Measurements from ENCODE around the gene ATP10D. TPM values are rescaled to one million over a fixed set of nuclear protein-coding genes. Genes with fewer than 3 reads are reported as not detected.

The ATP10D gene
- total RNA-seq, 1 experiment from 2014 or later: 3.8 TPM

DNA sequence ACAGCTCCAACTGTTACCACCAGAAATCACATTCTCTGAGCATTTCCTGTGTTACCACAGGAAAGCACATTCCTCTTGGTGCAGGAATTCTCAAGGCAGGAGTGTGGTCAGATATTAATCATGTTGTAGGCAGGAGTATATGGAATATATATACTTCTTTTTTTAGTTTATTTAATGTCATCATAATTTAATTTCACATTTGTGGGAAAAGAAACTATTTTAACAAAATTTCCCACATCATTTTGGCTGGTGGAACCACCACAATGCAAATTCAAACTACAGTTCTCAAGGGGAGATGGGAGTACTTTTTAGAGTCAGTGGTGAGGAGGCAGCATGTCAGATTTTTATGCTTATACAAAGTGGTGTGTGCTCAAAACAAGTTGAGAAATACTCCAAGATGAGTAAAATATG lies 139.0 kb downstream of the ATP10D start:
- H3K79me2 ChIP-seq (ENCODE audit: insufficient read depth, low read length): no peaks in the 10 kb centered on the region
- H2BK5ac ChIP-seq (ENCODE audit: insufficient read length, low read length): no peak overlapping the region
- Mint-ChIP-seq H3K36me3 (ENCODE audit: insufficient read depth in 1 of 3, low read depth in 3 of 3) (no peaks in the 10 kb centered on the region), H3K27me3 (ENCODE audit: low read depth) (no peaks in the 10 kb centered on the region), H3K4me1 (no peaks in the 10 kb centered on the region), H3K4me3 (no peak overlapping the region), H3K9me3 (peaks cover 0 to 4% of the 10 kb centered on the region in 2 experiments; a peak in 1 of 5 replicates), H3K27ac (no peak overlapping the region)
- H3K23me2 ChIP-seq (ENCODE audit: insufficient read length, low read depth, low read length, poor library complexity, severe bottlenecking): no peaks in the 10 kb centered on the region
- no peak overlapping the region for H2BK12ac ChIP-seq (ENCODE audit: insufficient read length, low read depth, low read length)
- no peak overlapping the region for H3K4me2 ChIP-seq (ENCODE audit: insufficient read depth, insufficient read length, low read length)
- no peak overlapping the region for H2AK5ac ChIP-seq (ENCODE audit: insufficient read length, low read length)
- no peak overlapping the region for H3K56ac ChIP-seq (ENCODE audit: insufficient read length, low read depth, low read length)
- H4K8ac ChIP-seq (replicated peaks; ENCODE audit: insufficient read length, low read depth, low read length): no peak overlapping the region
- H3K27ac ChIP-seq (ENCODE audit: insufficient read length, low read depth, low read length): no peak overlapping the region
- no peak overlapping the region for H4K5ac ChIP-seq (ENCODE audit: insufficient read length, low read depth, low read length)
- H3K23ac ChIP-seq (ENCODE audit: insufficient read length, low read depth, low read length): no peak overlapping the region
- TF ChIP-seq, protein P1, sequence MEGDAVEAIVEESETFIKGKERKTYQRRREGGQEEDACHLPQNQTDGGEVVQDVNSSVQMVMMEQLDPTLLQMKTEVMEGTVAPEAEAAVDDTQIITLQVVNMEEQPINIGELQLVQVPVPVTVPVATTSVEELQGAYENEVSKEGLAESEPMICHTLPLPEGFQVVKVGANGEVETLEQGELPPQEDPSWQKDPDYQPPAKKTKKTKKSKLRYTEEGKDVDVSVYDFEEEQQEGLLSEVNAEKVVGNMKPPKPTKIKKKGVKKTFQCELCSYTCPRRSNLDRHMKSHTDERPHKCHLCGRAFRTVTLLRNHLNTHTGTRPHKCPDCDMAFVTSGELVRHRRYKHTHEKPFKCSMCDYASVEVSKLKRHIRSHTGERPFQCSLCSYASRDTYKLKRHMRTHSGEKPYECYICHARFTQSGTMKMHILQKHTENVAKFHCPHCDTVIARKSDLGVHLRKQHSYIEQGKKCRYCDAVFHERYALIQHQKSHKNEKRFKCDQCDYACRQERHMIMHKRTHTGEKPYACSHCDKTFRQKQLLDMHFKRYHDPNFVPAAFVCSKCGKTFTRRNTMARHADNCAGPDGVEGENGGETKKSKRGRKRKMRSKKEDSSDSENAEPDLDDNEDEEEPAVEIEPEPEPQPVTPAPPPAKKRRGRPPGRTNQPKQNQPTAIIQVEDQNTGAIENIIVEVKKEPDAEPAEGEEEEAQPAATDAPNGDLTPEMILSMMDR (conservative IDR thresholded peaks at IDR 0.05): no peak
- H2BK120ac ChIP-seq (ENCODE audit: low read depth, low read length, poor library complexity, severe bottlenecking): no peak overlapping the region
- no peak overlapping the region for H3K18ac ChIP-seq (ENCODE audit: insufficient read length, low read depth, low read length)
- no peaks in the 10 kb centered on the region for H3K79me1 ChIP-seq (ENCODE audit: insufficient read depth, low read depth, low read length, poor library complexity, severe bottlenecking)
- H4K20me1 ChIP-seq (ENCODE audit: control insufficient read depth, insufficient read depth, insufficient read length): no peaks in the 10 kb centered on the region
- no peak overlapping the region for H3K9ac ChIP-seq (ENCODE audit: extremely low read depth, insufficient read length, low read length)
- H3K9me3 ChIP-seq (ENCODE audit: control insufficient read depth, low read depth, low read length): no peaks in the 10 kb centered on the region
- H3K14ac ChIP-seq (ENCODE audit: insufficient read depth, low read length): no peak overlapping the region
- H3K4me1 ChIP-seq (ENCODE audit: insufficient read depth, low read length): no peaks in the 10 kb centered on the region
- no peak overlapping the region for H3K4ac ChIP-seq (ENCODE audit: low read depth, low read length)
- no peak overlapping the region for H2BK15ac ChIP-seq (ENCODE audit: low read depth, low read length)
- no peak overlapping the region for H4K91ac ChIP-seq (ENCODE audit: insufficient read length, low read depth, low read length)
- DNase-seq: no peak
- H2AFZ ChIP-seq (ENCODE audit: low read length): no peak overlapping the region
- H3T11ph ChIP-seq (ENCODE audit: low read length): no peak overlapping the region
- no peaks in the 10 kb centered on the region for H3K27me3 ChIP-seq (ENCODE audit: insufficient read depth, low read length)
- no peak overlapping the region for H2BK20ac ChIP-seq (ENCODE audit: low read depth, low read length, poor library complexity, severe bottlenecking)
